Upper lobe of left lung (tissue), 6 donors: ENCODE measurements around the gene CDHR5. TPM values are rescaled to one million over a fixed set of nuclear protein-coding genes. Genes with fewer than 3 reads are reported as not detected.

ENCODE experiments used
- ATAC-seq, 2 donors: fragments of 200-7000 bp; cut with Tn5 transposase; one replicate each; pipeline ENCODE4 v1.9.1; 2022; ENCODE audit warnings: mild to moderate bottlenecking in 2 of 2, moderate library complexity in 2 of 2; ENCODE audit not compliant: low FRiP score in 2 of 2
- DNase-seq, 2 donors: peaks; one replicate each; pipeline ENCODE4 v3.0.0-alpha.2; 2019 to 2020
- H3K27ac ChIP-seq, 4 donors: fragments of 200-600 bp; sonication (generic); one replicate each; pipeline ENCODE4 v1.5.1; 2016 to 2019
- H3K27me3 ChIP-seq, 4 donors: fragments of 200-600 bp; sonication (generic); one replicate each; pipeline ENCODE4 v1.5.1; 2017 to 2019
- H3K36me3 ChIP-seq, 4 donors: fragments of 200-600 bp; sonication (generic); one replicate each; pipeline ENCODE4 v1.5.1; 2016 to 2019
- H3K4me1 ChIP-seq, 4 donors: fragments of 200-600 bp; sonication (generic); one replicate each; pipeline ENCODE4 v1.5.1; 2018 to 2019
- H3K4me3 ChIP-seq, 4 donors: fragments of 200-600 bp; sonication (generic); one replicate each; pipeline ENCODE4 v1.5.1; 2017 to 2019; ENCODE audit warnings: mild to moderate bottlenecking in 2 of 4, moderate library complexity in 1 of 4
- H3K9me3 ChIP-seq, 4 donors: fragments of 200-600 bp; sonication (generic); one replicate each; pipeline ENCODE4 v1.5.1; 2018 to 2019
- CTCF ChIP-seq, 6 experiments: fragments of 450-650 bp in 4 of 6; fragments of 200-600 bp in 2 of 6; sonication (generic) in 2 of 6; IDR thresholded peaks; one replicate each; pipeline ENCODE4 v1.5.1; 2016 to 2019; ENCODE audit warnings: antibody characterized with exemption in 6 of 6
- EP300 ChIP-seq, 4 donors: sonication (generic); formaldehyde crosslinking; IDR thresholded peaks; one replicate each; pipeline ENCODE4 v1.5.1; 2017; ENCODE audit warnings: antibody characterized with exemption in 4 of 4, control low read depth in 2 of 4
- POLR2A ChIP-seq, 4 donors: fragments of 450-650 bp; IDR thresholded peaks; one replicate each; pipeline ENCODE4 v1.5.1; 2016 to 2017; ENCODE audit warnings: antibody characterized with exemption in 4 of 4, mild to moderate bottlenecking in 2 of 4
- POLR2AphosphoS5 ChIP-seq, 2 donors: sonication (generic); formaldehyde crosslinking; IDR thresholded peaks; one replicate each; pipeline ENCODE4 v1.5.1; 2017; ENCODE audit warnings: antibody characterized with exemption in 2 of 2
- WGBS, 2 donors: methylation state at CpG; one replicate each; pipeline ENCODE4 v1.1.5; 2017 to 2018; 5-methylcytosine and 5-hydroxymethylcytosine counted together
- total RNA-seq, 6 donors: library from RNA; depleted of rRNA in 4 of 6; stranded (reverse); fragments of >200 nt in 4 of 6; gene quantifications; one replicate each; pipeline versions ENCODE4 v1.1.0 to v1.2.1, GENCODE V29; 2016 to 2021
- donor health status: DM: no; HTN: no; CAD: no; lungs with moderate emphysema.
- donor health status: DM: no; HTN: yes; CAD: no; lungs with severe emphysema.

Gene CDHR5
- total RNA-seq, 6 donors from 2014 or later, result 0.40 TPM; not detected in 5

DNA sequence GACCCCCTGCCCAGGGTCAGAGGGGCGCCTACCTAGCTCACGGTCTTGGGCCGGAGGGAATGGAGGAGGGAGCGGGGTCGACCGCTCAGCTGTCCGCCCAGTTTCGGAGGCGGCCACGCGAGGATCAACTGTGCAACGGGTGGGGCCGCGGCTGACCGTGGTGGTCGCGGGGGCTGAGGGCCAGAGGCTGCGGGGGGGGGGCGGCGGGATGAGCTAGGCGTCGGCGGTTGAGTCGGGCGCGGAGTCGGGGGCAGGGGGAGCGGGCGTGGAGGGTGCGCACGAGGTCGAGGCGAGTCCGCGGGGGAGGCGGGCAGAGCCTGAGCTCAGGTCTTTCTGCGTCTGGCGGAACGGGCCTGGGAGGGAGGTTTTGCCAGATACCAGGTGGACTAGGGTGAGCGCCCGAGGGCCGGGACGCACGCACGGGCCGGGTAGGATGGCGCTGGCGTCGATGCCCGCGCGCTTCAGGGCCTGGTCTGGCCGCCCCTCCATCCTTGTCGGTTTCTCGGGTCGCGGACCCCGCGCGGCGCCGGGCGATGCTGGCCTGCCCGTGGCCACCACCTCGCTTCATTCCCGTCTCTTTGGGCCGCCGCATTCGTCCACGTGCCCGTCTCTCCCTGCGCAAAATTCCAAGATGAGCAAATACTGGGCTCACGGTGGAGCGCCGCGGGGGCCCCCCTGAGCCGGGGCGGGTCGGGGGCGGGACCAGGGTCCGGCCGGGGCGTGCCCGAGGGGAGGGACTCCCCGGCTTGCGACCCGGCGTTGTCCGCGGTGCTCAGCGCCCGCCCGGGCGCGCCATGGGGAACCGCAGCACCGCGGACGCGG is 12.0 kb upstream of the CDHR5 start, which contains the start of gene DRD4:
DRD4 (plus strand) TSS at position 759 of the 822 bp plus-strand sequence; CDS start at position 795, 36 bp downstream.
- Histone ChIP-seq H3K36me3 (peaks cover 0 to 2% (median 0%) of the 10 kb centered on the region in 4 donors), H3K27ac (no peak within 1 kb of the TSS), H3K9me3 (no peaks in the 10 kb centered on the region), H3K4me1 (peaks cover 17 to 42% (median 27%) of the 10 kb centered on the region in 4 donors), H3K4me3 (peak within 1 kb of the TSS in 3 of 4 donors; percentile 28 to 35 (median 33)), H3K27me3 (peaks cover 0 to 42% (median 21%) of the 10 kb centered on the region in 4 donors)
- WGBS, 2 donors, result 20 to 28% methylated on average over 37 to 64 of the region's 100 CpGs
- peak in 1 of 2 donors; percentile 89 for DNase-seq
- TF ChIP-seq EP300 (IDR thresholded peaks at IDR 0.05) (no peak), POLR2A (IDR thresholded peaks at IDR 0.05) (no peak), POLR2AphosphoS5 (IDR thresholded peaks at IDR 0.05) (no peak), CTCF (IDR thresholded peaks at IDR 0.05) (no peak)
- ATAC-seq, result peak in 1 of 2 donors; percentile 72

DNA sequence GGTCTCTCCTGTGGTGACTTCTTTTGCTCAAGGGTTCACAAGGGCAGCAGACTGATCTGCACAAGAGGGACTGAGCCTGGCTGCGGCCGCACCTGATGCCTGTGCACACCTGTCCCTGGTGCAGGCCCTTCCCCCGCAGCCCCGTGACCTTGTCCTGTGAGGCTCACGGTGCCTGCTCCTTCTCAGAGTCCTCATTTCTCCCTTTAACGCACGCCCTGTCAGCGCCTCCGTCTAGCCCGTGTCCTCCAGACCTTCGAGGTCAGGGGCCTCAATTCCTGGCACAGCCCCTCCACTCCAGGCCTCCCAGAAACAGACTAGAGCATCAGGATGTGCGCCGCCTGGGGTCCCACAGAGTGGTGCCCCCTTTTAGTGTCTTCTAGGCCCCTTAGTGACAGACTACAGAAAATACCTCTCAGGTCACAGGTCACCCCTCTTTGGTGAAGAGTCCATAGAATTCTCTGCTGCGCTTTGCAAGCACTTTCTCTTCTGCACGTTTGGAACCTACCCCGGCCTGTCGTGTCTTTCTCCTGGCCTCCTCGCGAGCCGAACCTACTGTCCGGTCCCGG is 11.3 kb upstream of the CDHR5 start:
- 76 to 79% methylated on average over 13 to 22 of the region's 22 CpGs for WGBS, 2 donors
- no peaks in the 10 kb centered on the region for H3K36me3 ChIP-seq
- no peak for TF ChIP-seq POLR2AphosphoS5 (IDR thresholded peaks at IDR 0.05)
- no peak for TF ChIP-seq EP300 (IDR thresholded peaks at IDR 0.05)
- TF ChIP-seq CTCF (IDR thresholded peaks at IDR 0.05), result no peak
- TF ChIP-seq POLR2A (IDR thresholded peaks at IDR 0.05), result no peak
- no peaks in the 10 kb centered on the region for H3K9me3 ChIP-seq
- H3K4me1 ChIP-seq, result peaks cover 17 to 42% (median 27%) of the 10 kb centered on the region in 4 donors
- DNase-seq (no peak), ATAC-seq (no peak)
- H3K27me3 ChIP-seq, result peaks cover 0 to 42% (median 21%) of the 10 kb centered on the region in 4 donors
- no peak overlapping the region for H3K4me3 ChIP-seq
- H3K27ac ChIP-seq, result no peak overlapping the region

- no peak for DNase-seq
- 92 to 96% methylated on average over 5 of the region's 5 CpGs for WGBS, 2 donors
- Histone ChIP-seq H3K9me3 (no peaks in the 10 kb centered on the region), H3K36me3 (no peaks in the 10 kb centered on the region), H3K27me3 (peaks cover 0 to 14% (median 9%) of the 10 kb centered on the region in 4 donors), H3K27ac (no peak overlapping the region), H3K4me3 (no peak overlapping the region), H3K4me1 (peaks cover 0 to 12% (median 1%) of the 10 kb centered on the region in 4 donors)
- ATAC-seq, result no peak
- no peak for TF ChIP-seq EP300 (IDR thresholded peaks at IDR 0.05)
- no peak for TF ChIP-seq POLR2A (IDR thresholded peaks at IDR 0.05)
- no peak for TF ChIP-seq CTCF (IDR thresholded peaks at IDR 0.05)
- TF ChIP-seq POLR2AphosphoS5 (IDR thresholded peaks at IDR 0.05), result no peak
Measured at GRCh38 chr11:630871-631270, 6.1 kb upstream of the CDHR5 start.

GRCh38 chr11:629237-629583 is 4.5 kb upstream of the CDHR5 start:
- 53 to 57% methylated on average over 10 of the region's 10 CpGs for whole genome bisulfite sequencing, 2 donors

More at GRCh38 chr11:629237-629583, 4.5 kb upstream of the CDHR5 start:
- peaks cover 0 to 12% (median 1%) of the 10 kb centered on the region in 4 donors for H3K4me1 ChIP-seq
- no peaks in the 10 kb centered on the region for H3K9me3 ChIP-seq
- H3K27me3 ChIP-seq, result peaks cover 0 to 15% (median 11%) of the 10 kb centered on the region in 4 donors
- TF ChIP-seq CTCF (IDR thresholded peaks at IDR 0.05) (no peak), EP300 (IDR thresholded peaks at IDR 0.05) (no peak), POLR2AphosphoS5 (IDR thresholded peaks at IDR 0.05) (no peak), POLR2A (IDR thresholded peaks at IDR 0.05) (no peak)
- H3K4me3 ChIP-seq, result no peak overlapping the region
- no peak for ATAC-seq
- DNase-seq, result no peak
- H3K36me3 ChIP-seq, result no peaks in the 10 kb centered on the region
- no peak overlapping the region for H3K27ac ChIP-seq
